ENCODE data around the gene ARPIN. TPM values are rescaled to one million over a fixed set of nuclear protein-coding genes. Genes with fewer than 3 reads are reported as not detected.
"Not testable (repeated sequence)": the region's sequence is repeated elsewhere in the genome, so short reads cannot be mapped to it uniquely, and the experiment has no call there.

Gene ARPIN
- total RNA-seq, 2 experiments from 2014 or later: not detected

- H3K27me3 Mint-ChIP-seq: no peaks in the 10 kb centered on the region
- CTCF ChIA-PET: interaction anchor here (0.9 to 2.5 kb wide), 2 partner anchors 11 to 13 kb away, joined by 4 to 13 read pairs; no protein-coding TSS in a partner anchor
- POLR2A ChIA-PET: no interaction called here
- no peak overlapping the region for H3K27ac Mint-ChIP-seq
- H3K9me3 Mint-ChIP-seq: no peaks in the 10 kb centered on the region
- H3K4me1 Mint-ChIP-seq: peaks cover 9% of the 10 kb centered on the region
- DNase-seq: no peak
- peaks cover 17% of the 10 kb centered on the region for H3K36me3 Mint-ChIP-seq (ENCODE audit: low read depth)
- H3K4me3 Mint-ChIP-seq: no peak overlapping the region
Observed at GRCh38 chr15:89863918-89864317, 48.8 kb downstream of the ARPIN start.

- no peaks in the 10 kb centered on the region for H3K9me3 Mint-ChIP-seq
- H3K27me3 Mint-ChIP-seq: no peaks in the 10 kb centered on the region
- peaks cover 28% of the 10 kb centered on the region for H3K36me3 Mint-ChIP-seq (ENCODE audit: low read depth)
- H3K4me3 Mint-ChIP-seq: no peak overlapping the region
- no peak for DNase-seq
- no peak overlapping the region for H3K27ac Mint-ChIP-seq
- ChIA-PET POLR2A (no interaction called here), CTCF (interaction anchor here (0.6 to 1.9 kb wide), 4 partner anchors 14 to 210 kb away, joined by 3 to 14 read pairs (median 4); no protein-coding TSS in a partner anchor)
- H3K4me1 Mint-ChIP-seq: peaks cover 9% of the 10 kb centered on the region
Observed at GRCh38 chr15:89860891-89861290, 51.9 kb downstream of the ARPIN start.

GRCh38 chr15:89860431-89860830 is 52.3 kb downstream of the ARPIN start:
- POLR2A ChIA-PET: no interaction called here
- no peak for DNase-seq
- CTCF ChIA-PET: interaction anchor here (1.9 kb wide), 1 partner anchor 14 kb away, joined by 14 read pairs; no protein-coding TSS in a partner anchor
- Mint-ChIP-seq H3K9me3 (no peaks in the 10 kb centered on the region), H3K4me3 (no peak overlapping the region), H3K27me3 (no peaks in the 10 kb centered on the region), H3K36me3 (ENCODE audit: low read depth) (peaks cover 25% of the 10 kb centered on the region), H3K27ac (no peak overlapping the region), H3K4me1 (peaks cover 9% of the 10 kb centered on the region)

GRCh38 chr15:89858661-89859458 is 53.9 kb downstream of the ARPIN start:
- ChIA-PET CTCF (interaction anchor here (2.2 kb wide), 1 partner anchor 16 kb away, joined by 11 read pairs; no protein-coding TSS in a partner anchor), POLR2A (interaction anchor here (0.7 kb wide), 1 partner anchor 103 kb away, joined by 3 read pairs; no protein-coding TSS in a partner anchor)
- Mint-ChIP-seq H3K27ac (no peak overlapping the region), H3K4me1 (peaks cover 9% of the 10 kb centered on the region), H3K27me3 (no peaks in the 10 kb centered on the region), H3K4me3 (no peak overlapping the region), H3K36me3 (ENCODE audit: low read depth) (peaks cover 21% of the 10 kb centered on the region), H3K9me3 (no peaks in the 10 kb centered on the region)
- DNase-seq: no peak

GRCh38 chr15:89857673-89858072 is 55.1 kb downstream of the ARPIN start:
- ChIA-PET CTCF (interaction anchor here (0.6 to 2.2 kb wide), 2 partner anchors 17 to 119 kb away, joined by 5 to 11 read pairs; no protein-coding TSS in a partner anchor), POLR2A (no interaction called here)
- no peak overlapping the region for H3K4me3 Mint-ChIP-seq
- H3K36me3 Mint-ChIP-seq (ENCODE audit: low read depth): peaks cover 26% of the 10 kb centered on the region
- no peak overlapping the region for H3K27ac Mint-ChIP-seq
- no peaks in the 10 kb centered on the region for H3K27me3 Mint-ChIP-seq
- DNase-seq: no peak
- peaks cover 11% of the 10 kb centered on the region for H3K4me1 Mint-ChIP-seq
- H3K9me3 Mint-ChIP-seq: no peaks in the 10 kb centered on the region

- Mint-ChIP-seq H3K27me3 (no peaks in the 10 kb centered on the region), H3K27ac (no peak overlapping the region), H3K36me3 (ENCODE audit: low read depth) (peaks cover 36% of the 10 kb centered on the region), H3K4me1 (peaks cover 25% of the 10 kb centered on the region), H3K9me3 (no peaks in the 10 kb centered on the region), H3K4me3 (no peak overlapping the region)
- ChIA-PET CTCF (no interaction called here), POLR2A (no interaction called here)
- DNase-seq: no peak
Observed at GRCh38 chr15:89855948-89856347, 56.8 kb downstream of the ARPIN start.

GRCh38 chr15:89854863-89855262 is 57.9 kb downstream of the ARPIN start:
- Mint-ChIP-seq H3K4me1 (peaks cover 18% of the 10 kb centered on the region), H3K36me3 (ENCODE audit: low read depth) (peaks cover 34% of the 10 kb centered on the region)
- CTCF ChIA-PET, H3K27me3 Mint-ChIP-seq, H3K4me3 Mint-ChIP-seq, H3K9me3 Mint-ChIP-seq, DNase-seq, POLR2A ChIA-PET, H3K27ac Mint-ChIP-seq: not testable (repeated sequence)

GRCh38 chr15:89852342-89852995 is 60.3 kb downstream of the ARPIN start:
- no peak overlapping the region for H3K27ac Mint-ChIP-seq
- no peak overlapping the region for H3K4me3 Mint-ChIP-seq
- H3K9me3 Mint-ChIP-seq: no peaks in the 10 kb centered on the region
- DNase-seq: no peak
- no peaks in the 10 kb centered on the region for H3K27me3 Mint-ChIP-seq
- ChIA-PET CTCF (interaction anchor here (0.7 to 1.4 kb wide), 3 partner anchors 22 to 494 kb away, joined by 3 read pairs; no protein-coding TSS in a partner anchor), POLR2A (interaction anchor here (0.9 kb wide), 1 partner anchor 22 kb away, joined by 3 read pairs; no protein-coding TSS in a partner anchor)
- peaks cover 35% of the 10 kb centered on the region for H3K36me3 Mint-ChIP-seq (ENCODE audit: low read depth)
- H3K4me1 Mint-ChIP-seq: peaks cover 18% of the 10 kb centered on the region

GRCh38 chr15:89851673-89852341 is 60.9 kb downstream of the ARPIN start:
- no peaks in the 10 kb centered on the region for H3K27me3 Mint-ChIP-seq
- peaks cover 32% of the 10 kb centered on the region for H3K36me3 Mint-ChIP-seq (ENCODE audit: low read depth)
- DNase-seq: no peak
- ChIA-PET CTCF (interaction anchor here (0.7 to 1.4 kb wide), 3 partner anchors 23 to 493 kb away, joined by 3 read pairs; no protein-coding TSS in a partner anchor), POLR2A (no interaction called here)
- H3K9me3 Mint-ChIP-seq: no peaks in the 10 kb centered on the region
- no peak overlapping the region for H3K4me3 Mint-ChIP-seq
- H3K4me1 Mint-ChIP-seq: peaks cover 18% of the 10 kb centered on the region
- no peak overlapping the region for H3K27ac Mint-ChIP-seq

- Mint-ChIP-seq H3K4me1 (peaks cover 21% of the 10 kb centered on the region), H3K27ac (no peak overlapping the region), H3K27me3 (no peaks in the 10 kb centered on the region), H3K9me3 (no peaks in the 10 kb centered on the region), H3K36me3 (ENCODE audit: low read depth) (peaks cover 28% of the 10 kb centered on the region), H3K4me3 (no peak overlapping the region)
- ChIA-PET POLR2A (no interaction called here), CTCF (interaction anchor here (1.4 to 1.9 kb wide), 2 partner anchors 26 to 88 kb away, joined by 3 to 8 read pairs; no protein-coding TSS in a partner anchor)
- no peak for DNase-seq
Observed at GRCh38 chr15:89848970-89849292, 63.8 kb downstream of the ARPIN start.

GRCh38 chr15:89847101-89847500 is 65.7 kb downstream of the ARPIN start:
- CTCF ChIA-PET: interaction anchor here (1.3 to 1.9 kb wide), 2 partner anchors 28 to 107 kb away, joined by 3 to 8 read pairs; no protein-coding TSS in a partner anchor
- H3K36me3 Mint-ChIP-seq (ENCODE audit: low read depth): peaks cover 18% of the 10 kb centered on the region
- no peak overlapping the region for H3K4me3 Mint-ChIP-seq
- DNase-seq: no peak
- H3K27ac Mint-ChIP-seq: no peak overlapping the region
- no peaks in the 10 kb centered on the region for H3K27me3 Mint-ChIP-seq
- POLR2A ChIA-PET: no interaction called here
- H3K9me3 Mint-ChIP-seq: no peaks in the 10 kb centered on the region
- peaks cover 14% of the 10 kb centered on the region for H3K4me1 Mint-ChIP-seq

GRCh38 chr15:89845305-89845893 is 67.4 kb downstream of the ARPIN start:
- Mint-ChIP-seq H3K4me3 (no peak overlapping the region), H3K27ac (no peak overlapping the region), H3K9me3 (no peaks in the 10 kb centered on the region), H3K27me3 (no peaks in the 10 kb centered on the region), H3K36me3 (ENCODE audit: low read depth) (peaks cover 15% of the 10 kb centered on the region), H3K4me1 (peaks cover 6% of the 10 kb centered on the region)
- DNase-seq: no peak
- ChIA-PET POLR2A (no interaction called here), CTCF (no interaction called here)
